Lung (tissue), 12 donors: ENCODE data around the gene ATF7IP. TPM values are rescaled to one million over a fixed set of nuclear protein-coding genes. Genes with fewer than 3 reads are reported as not detected.

ENCODE experiments used
- ATAC-seq: fragments of 200-7000 bp; cut with Tn5 transposase; one replicate; pipeline ENCODE4 v1.9.1; 2020; ENCODE audit warnings: moderate number of reproducible peaks; ENCODE audit not compliant: insufficient read depth, low FRiP score
- DNase-seq, 3 donors: peaks; one replicate each; pipeline ENCODE4 v3.0.0-alpha.2; 2013 to 2017
- H3K27ac ChIP-seq, 2 donors: one replicate each; pipeline ENCODE4 v1.5.1; 2013; ENCODE audit warnings: mild to moderate bottlenecking in 2 of 2, moderate library complexity in 2 of 2, control low read depth in 1 of 2, inconsistent platforms in 1 of 2, low read depth in 1 of 2, low read length in 1 of 2
- H3K27me3 ChIP-seq, 3 donors: one replicate each; pipeline ENCODE4 v1.5.1; 2013; ENCODE audit warnings: low read length in 2 of 3; ENCODE audit not compliant: control insufficient read depth in 3 of 3, insufficient read depth in 3 of 3
- H3K36me3 ChIP-seq, 4 donors: one replicate each; pipeline ENCODE4 v1.5.1; 2013; ENCODE audit warnings: low read length in 4 of 4, mild to moderate bottlenecking in 1 of 4, moderate library complexity in 1 of 4; ENCODE audit not compliant: control insufficient read depth in 4 of 4, insufficient read depth in 4 of 4
- H3K4me1 ChIP-seq, 5 donors: one replicate each; pipeline ENCODE4 v1.5.1; 2013; ENCODE audit warnings: low read length in 5 of 5, mild to moderate bottlenecking in 2 of 5, moderate library complexity in 1 of 5; ENCODE audit not compliant: control insufficient read depth in 5 of 5, insufficient read depth in 5 of 5
- H3K4me3 ChIP-seq: one replicate; pipeline ENCODE4 v1.5.1; 2013; ENCODE audit warnings: mild to moderate bottlenecking, control low read depth, moderate library complexity
- H3K9ac ChIP-seq, 2 donors: one replicate each; pipeline ENCODE4 v1.5.1; 2013; ENCODE audit warnings: low read length in 2 of 2, control low read depth in 1 of 2; ENCODE audit not compliant: insufficient read depth in 1 of 2
- H3K9me3 ChIP-seq, 4 donors: one replicate each; pipeline ENCODE4 v1.5.1; 2013; ENCODE audit warnings: low read length in 3 of 4, mild to moderate bottlenecking in 1 of 4, moderate library complexity in 1 of 4; ENCODE audit not compliant: control insufficient read depth in 4 of 4, insufficient read depth in 3 of 4
- WGBS, 2 donors: extraction: QIAGEN DNeasy Blood & Tissue Kit; methylation state at CpG; one replicate each; pipeline ENCODE4 v1.1.7; 2013; 5-methylcytosine and 5-hydroxymethylcytosine counted together
- polyA plus RNA-seq, 2 donors: library from polyadenylated mRNA; stranded (reverse); fragments of 200-250 nt; gene quantifications; one replicate each; pipeline ENCODE4 v1.2.1, GENCODE V29; 2013
- total RNA-seq, 2 donors: library from RNA; depleted of rRNA in 1 of 2; stranded (reverse); fragments of >200 nt in 1 of 2; gene quantifications; one replicate each; pipeline ENCODE4 v1.2.1, GENCODE V29; 2014 to 2021
- TF ChIP-seq, protein P1 (sequence below): IDR thresholded peaks from 2 replicates; pipeline ENCODE4 v1.5.1; 2012; ENCODE audit warnings: mild to moderate bottlenecking; ENCODE audit errors: control extremely low read depth, extremely low read depth
- donor health status: control.
- donor health status: control.
- donor health status: Bipolar disorder and iron deficiency.
- donor health status: healthy.
- donor health status: DM: yes; HTN: yes; CAD: no.

ATF7IP gene
- total and polyA plus RNA-seq, 4 donors: 6.9 to 122 (median 33.1) TPM

DNA sequence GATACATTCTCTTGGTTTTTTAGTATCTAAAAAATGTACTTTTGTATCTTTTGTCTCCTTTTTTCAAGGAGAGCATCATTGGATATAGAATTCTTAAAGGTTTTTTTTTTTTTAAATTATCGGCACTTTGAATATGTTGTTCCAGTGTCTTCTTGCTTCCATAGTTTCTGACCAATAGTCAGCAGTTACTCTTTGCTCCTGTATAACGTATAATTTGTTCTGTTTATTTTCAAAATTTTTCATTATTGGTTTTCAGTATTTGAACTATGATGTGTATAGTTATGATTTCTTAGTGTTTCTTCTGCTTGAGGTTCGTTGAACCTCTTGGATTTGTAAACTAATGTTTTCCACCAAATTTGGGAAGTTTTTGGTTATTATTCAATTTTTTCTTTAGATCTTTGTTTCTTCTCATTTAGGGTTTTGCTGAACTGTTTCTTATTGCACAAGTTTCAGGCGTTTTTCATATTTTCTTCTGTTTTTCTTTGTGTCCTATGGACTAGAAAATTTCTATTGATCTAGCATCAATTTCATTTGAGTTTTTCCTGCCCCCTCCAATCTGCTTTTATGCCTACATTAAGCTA, 108.3 kb downstream of the ATF7IP start:
- Histone ChIP-seq H3K27ac (no peak overlapping the region), H3K4me3 (no peak overlapping the region), H3K9me3 (peaks cover 3 to 33% (median 15%) of the 10 kb centered on the region in 4 donors), H3K27me3 (no peaks in the 10 kb centered on the region), H3K36me3 (peaks cover 8 to 62% (median 43%) of the 10 kb centered on the region in 4 donors), H3K9ac (no peak overlapping the region), H3K4me1 (no peaks in the 10 kb centered on the region)
- WGBS, 2 donors: 91 to 92% methylated on average over 4 of the region's 4 CpGs
- DNase-seq (peak in 2 of 3 donors; percentile 29 to 32), ATAC-seq (no peak)
- TF ChIP-seq, protein P1, sequence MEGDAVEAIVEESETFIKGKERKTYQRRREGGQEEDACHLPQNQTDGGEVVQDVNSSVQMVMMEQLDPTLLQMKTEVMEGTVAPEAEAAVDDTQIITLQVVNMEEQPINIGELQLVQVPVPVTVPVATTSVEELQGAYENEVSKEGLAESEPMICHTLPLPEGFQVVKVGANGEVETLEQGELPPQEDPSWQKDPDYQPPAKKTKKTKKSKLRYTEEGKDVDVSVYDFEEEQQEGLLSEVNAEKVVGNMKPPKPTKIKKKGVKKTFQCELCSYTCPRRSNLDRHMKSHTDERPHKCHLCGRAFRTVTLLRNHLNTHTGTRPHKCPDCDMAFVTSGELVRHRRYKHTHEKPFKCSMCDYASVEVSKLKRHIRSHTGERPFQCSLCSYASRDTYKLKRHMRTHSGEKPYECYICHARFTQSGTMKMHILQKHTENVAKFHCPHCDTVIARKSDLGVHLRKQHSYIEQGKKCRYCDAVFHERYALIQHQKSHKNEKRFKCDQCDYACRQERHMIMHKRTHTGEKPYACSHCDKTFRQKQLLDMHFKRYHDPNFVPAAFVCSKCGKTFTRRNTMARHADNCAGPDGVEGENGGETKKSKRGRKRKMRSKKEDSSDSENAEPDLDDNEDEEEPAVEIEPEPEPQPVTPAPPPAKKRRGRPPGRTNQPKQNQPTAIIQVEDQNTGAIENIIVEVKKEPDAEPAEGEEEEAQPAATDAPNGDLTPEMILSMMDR: no peak

DNA sequence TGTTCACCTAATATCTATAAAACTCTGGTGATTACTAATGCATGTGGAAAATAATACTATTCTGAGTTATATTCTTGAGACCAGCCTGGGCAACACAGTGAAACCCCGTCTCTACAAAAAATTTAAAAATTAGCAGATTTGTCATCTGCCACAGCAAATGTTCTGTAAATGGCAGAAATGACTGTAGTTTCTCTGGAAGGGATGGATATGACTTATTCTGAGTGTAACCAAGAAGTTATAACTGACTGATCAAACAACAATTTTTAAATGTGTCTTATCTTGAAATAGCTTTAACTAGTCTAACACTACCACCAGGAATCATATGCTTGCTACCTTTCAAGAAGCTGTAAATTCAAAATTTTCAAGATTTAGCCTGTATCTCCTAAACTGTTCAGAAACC, 113.5 kb downstream of the ATF7IP start:
- no peak for DNase-seq
- Histone ChIP-seq H3K9ac (no peak overlapping the region), H3K27ac (no peak overlapping the region), H3K27me3 (no peaks in the 10 kb centered on the region), H3K4me1 (no peaks in the 10 kb centered on the region), H3K36me3 (peaks cover 20 to 62% (median 44%) of the 10 kb centered on the region in 4 donors), H3K4me3 (no peak overlapping the region), H3K9me3 (peaks cover 3 to 17% (median 7%) of the 10 kb centered on the region in 4 donors)
- no peak for ATAC-seq
- TF ChIP-seq, protein P1: no peak
- WGBS, 2 donors: 94 to 96% methylated on average over 1 of the region's 1 CpG

DNA sequence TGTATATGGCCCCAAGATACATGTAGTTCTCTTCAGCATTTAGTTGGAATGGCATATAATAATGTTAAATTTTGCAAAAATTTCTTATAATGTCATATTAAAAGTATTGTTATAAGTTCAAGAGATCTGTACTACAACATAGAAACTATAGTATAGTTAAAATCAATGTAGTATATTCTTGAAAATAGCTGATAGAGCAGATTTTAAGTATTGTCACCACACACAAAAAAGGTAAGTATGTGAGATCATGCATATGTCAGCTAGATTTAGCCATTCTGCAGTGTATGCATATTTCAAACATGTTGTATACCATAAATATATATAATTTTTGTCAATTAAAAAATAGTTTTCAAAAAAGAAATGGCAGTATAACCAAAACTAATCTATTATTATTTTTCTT, 115.7 kb downstream of the ATF7IP start:
- no peaks in the 10 kb centered on the region for H3K27me3 ChIP-seq
- no peak overlapping the region for H3K9ac ChIP-seq
- TF ChIP-seq, protein P1: no peak
- no peak overlapping the region for H3K27ac ChIP-seq
- no peak for ATAC-seq
- no peaks in the 10 kb centered on the region for H3K9me3 ChIP-seq
- no peaks in the 10 kb centered on the region for H3K4me1 ChIP-seq
- peaks cover 27 to 63% (median 45%) of the 10 kb centered on the region in 4 donors for H3K36me3 ChIP-seq
- no peak for DNase-seq
- H3K4me3 ChIP-seq: no peak overlapping the region

DNA sequence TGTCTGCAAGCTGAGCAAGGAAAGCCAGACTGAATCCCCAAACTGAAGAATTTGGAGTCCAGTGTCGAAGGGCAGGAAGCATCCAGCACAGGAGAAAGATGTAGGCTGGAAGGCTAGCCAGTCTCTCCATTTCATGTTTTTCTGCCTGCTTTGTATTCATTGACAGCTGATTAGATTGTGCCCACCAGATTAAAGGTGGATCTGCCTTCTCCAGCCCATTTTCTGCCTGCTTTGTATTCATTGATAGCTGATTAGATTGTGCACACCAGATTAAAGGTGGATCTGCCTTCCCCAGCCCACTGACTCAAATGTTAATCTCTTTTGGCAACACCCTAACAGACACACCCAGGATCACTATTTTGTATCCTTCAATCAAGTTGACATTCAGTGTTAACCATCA, 116.9 kb downstream of the ATF7IP start:
- H3K9me3 ChIP-seq: no peaks in the 10 kb centered on the region
- H3K27ac ChIP-seq: no peak overlapping the region
- no peaks in the 10 kb centered on the region for H3K4me1 ChIP-seq
- TF ChIP-seq, protein P1: no peak
- H3K36me3 ChIP-seq: peaks cover 30 to 61% (median 48%) of the 10 kb centered on the region in 4 donors
- H3K9ac ChIP-seq: no peak overlapping the region
- no peak overlapping the region for H3K4me3 ChIP-seq
- DNase-seq (no peak), ATAC-seq (no peak)
- H3K27me3 ChIP-seq: no peaks in the 10 kb centered on the region
- 100% methylated on average over 1 of the region's 1 CpG for WGBS, 2 donors
